ENCODE measurements around the gene RAB11FIP2. TPM values are rescaled to one million over a fixed set of nuclear protein-coding genes. Genes with fewer than 3 reads are reported as not detected.

Gene RAB11FIP2
- total and polyA plus RNA-seq, 2 donors = 6.4 to 17.7 TPM

DNA sequence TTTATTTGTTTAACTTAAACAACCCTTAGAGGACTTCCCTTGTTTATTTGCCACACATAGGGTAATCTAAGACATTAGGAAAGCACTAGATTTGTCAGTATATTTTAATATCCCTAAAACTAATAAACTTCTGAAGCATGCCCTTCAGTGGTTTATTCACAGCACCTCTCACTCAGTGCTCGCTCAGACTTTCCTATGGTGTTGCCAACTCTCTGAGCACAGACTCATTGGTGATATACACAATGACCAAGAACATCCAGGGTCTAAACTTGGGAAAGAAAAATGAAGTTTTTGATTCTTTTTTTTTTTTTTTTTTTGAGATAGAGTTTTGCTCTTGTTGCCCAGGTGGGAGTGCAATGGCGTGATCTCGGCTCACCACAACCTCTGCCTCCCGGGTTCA lies 82.2 kb downstream of the RAB11FIP2 start:
- Histone ChIP-seq H3K4me1 (ENCODE audit: control insufficient read depth in 2 of 2, insufficient read depth in 2 of 2, low read length in 2 of 2) (no peaks in the 10 kb centered on the region), H3K36me3 (ENCODE audit: control insufficient read depth in 2 of 2, insufficient read depth in 2 of 2, low read length in 1 of 2) (no peaks in the 10 kb centered on the region), H3K9me3 (ENCODE audit: control insufficient read depth in 2 of 2, insufficient read depth in 1 of 2, low read length in 1 of 2) (no peaks in the 10 kb centered on the region), H3K27me3 (ENCODE audit: control insufficient read depth in 2 of 2, insufficient read depth in 1 of 2, low read length in 1 of 2) (peaks cover 0 to 2% of the 10 kb centered on the region in 2 donors), H3K4me3 (ENCODE audit: low read length in 2 of 2) (no peak overlapping the region), H3K27ac (ENCODE audit: low read depth in 1 of 2, low read length in 1 of 2) (no peak overlapping the region)
- no peak for DNase-seq (ENCODE audit: low read depth in 6 of 9, low spot score in 9 of 9)
- 96% methylated on average over 4 of the region's 4 CpGs for WGBS

DNA sequence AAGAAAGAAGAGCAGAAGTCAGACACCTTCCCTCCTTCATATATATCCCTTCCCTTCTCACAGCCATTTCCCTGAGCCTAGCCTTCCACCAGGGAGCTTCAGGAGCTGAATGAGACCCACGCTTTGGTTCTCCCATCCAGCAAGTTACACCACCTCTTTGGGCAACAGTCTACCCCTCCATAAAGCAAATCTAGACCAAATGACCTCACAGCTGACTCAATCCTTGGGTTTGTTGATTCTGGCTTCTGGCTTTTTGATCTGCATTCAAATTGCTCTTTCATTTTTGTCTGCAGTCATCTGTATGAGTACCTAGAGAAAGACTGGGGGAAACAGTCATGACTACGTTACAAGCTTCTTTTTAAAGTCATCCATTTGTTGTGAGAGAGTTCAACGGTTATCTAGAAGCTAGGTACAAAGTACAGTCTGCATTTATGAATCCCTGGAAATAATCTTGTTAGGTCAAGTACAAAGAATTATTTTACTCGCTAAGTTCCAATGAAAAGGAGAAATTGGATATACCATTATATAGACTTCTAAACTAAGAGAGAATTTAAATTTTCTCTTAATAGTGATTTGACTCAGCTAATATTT lies 86.3 kb downstream of the RAB11FIP2 start:
- Histone ChIP-seq H3K4me1 (ENCODE audit: control insufficient read depth in 2 of 2, insufficient read depth in 2 of 2, low read length in 2 of 2) (no peaks in the 10 kb centered on the region), H3K36me3 (ENCODE audit: control insufficient read depth in 2 of 2, insufficient read depth in 2 of 2, low read length in 1 of 2) (no peaks in the 10 kb centered on the region), H3K27ac (ENCODE audit: low read depth in 1 of 2, low read length in 1 of 2) (no peak overlapping the region), H3K4me3 (ENCODE audit: low read length in 2 of 2) (no peak overlapping the region), H3K27me3 (ENCODE audit: control insufficient read depth in 2 of 2, insufficient read depth in 1 of 2, low read length in 1 of 2) (peaks cover 0 to 2% of the 10 kb centered on the region in 2 donors), H3K9me3 (ENCODE audit: control insufficient read depth in 2 of 2, insufficient read depth in 1 of 2, low read length in 1 of 2) (no peaks in the 10 kb centered on the region)
- WGBS = 90% methylated on average over 4 of the region's 4 CpGs
- no peak for DNase-seq (ENCODE audit: low read depth in 6 of 9, low spot score in 9 of 9)

DNA sequence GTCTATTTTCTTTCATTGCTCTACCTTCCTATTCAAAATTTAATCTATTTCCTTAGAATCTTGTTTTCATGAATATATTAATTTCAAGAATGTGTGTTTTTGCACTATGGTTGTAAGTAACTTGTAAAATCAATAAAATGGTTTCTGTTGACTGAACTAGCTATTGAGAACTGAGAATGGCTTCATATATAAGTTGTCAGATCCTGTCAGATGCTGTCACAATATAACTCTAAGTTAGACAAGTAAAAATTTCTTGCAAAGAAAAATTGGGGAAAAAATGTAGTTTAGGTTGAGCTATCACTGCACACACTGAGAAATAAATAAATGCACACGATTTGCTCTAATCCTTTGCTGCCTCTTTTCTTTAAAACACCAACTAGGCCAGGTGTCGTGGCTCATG lies 89.8 kb downstream of the RAB11FIP2 start:
- no peak for DNase-seq (ENCODE audit: low read depth in 6 of 9, low spot score in 9 of 9)
- H3K4me3 ChIP-seq (ENCODE audit: low read length in 2 of 2) = no peak overlapping the region
- H3K4me1 ChIP-seq (ENCODE audit: control insufficient read depth in 2 of 2, insufficient read depth in 2 of 2, low read length in 2 of 2) = no peaks in the 10 kb centered on the region
- H3K27ac ChIP-seq (ENCODE audit: low read depth in 1 of 2, low read length in 1 of 2) = no peak overlapping the region
- 90% methylated on average over 2 of the region's 2 CpGs for WGBS
- H3K36me3 ChIP-seq (ENCODE audit: control insufficient read depth in 2 of 2, insufficient read depth in 2 of 2, low read length in 1 of 2) = no peaks in the 10 kb centered on the region
- no peaks in the 10 kb centered on the region for H3K9me3 ChIP-seq (ENCODE audit: control insufficient read depth in 2 of 2, insufficient read depth in 1 of 2, low read length in 1 of 2)
- peaks cover 0 to 2% of the 10 kb centered on the region in 2 donors for H3K27me3 ChIP-seq (ENCODE audit: control insufficient read depth in 2 of 2, insufficient read depth in 1 of 2, low read length in 1 of 2)

DNA sequence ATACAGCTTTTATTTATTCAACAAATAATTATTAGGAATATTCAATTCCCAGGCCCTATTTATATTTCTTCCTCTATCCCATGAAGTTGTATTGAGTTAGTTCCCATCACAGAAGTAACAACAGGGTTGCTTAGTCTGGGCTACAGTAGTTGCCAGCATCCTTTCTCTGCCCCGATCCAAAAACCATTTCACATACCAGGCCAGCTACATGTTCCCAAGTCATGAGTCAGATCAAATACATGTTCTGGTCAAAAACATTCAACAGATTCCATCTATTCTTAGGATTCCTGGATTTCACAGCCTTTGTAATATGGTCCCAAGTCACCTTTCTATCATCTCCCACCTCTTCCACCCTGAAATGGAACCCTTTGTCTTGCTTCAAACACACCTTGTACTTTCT lies 91.6 kb downstream of the RAB11FIP2 start:
- DNase-seq (ENCODE audit: low read depth in 6 of 9, low spot score in 9 of 9) = no peak
- Histone ChIP-seq H3K36me3 (ENCODE audit: control insufficient read depth in 2 of 2, insufficient read depth in 2 of 2, low read length in 1 of 2) (no peaks in the 10 kb centered on the region), H3K27me3 (ENCODE audit: control insufficient read depth in 2 of 2, insufficient read depth in 1 of 2, low read length in 1 of 2) (no peaks in the 10 kb centered on the region), H3K4me1 (ENCODE audit: control insufficient read depth in 2 of 2, insufficient read depth in 2 of 2, low read length in 2 of 2) (no peaks in the 10 kb centered on the region), H3K27ac (ENCODE audit: low read depth in 1 of 2, low read length in 1 of 2) (no peak overlapping the region), H3K9me3 (ENCODE audit: control insufficient read depth in 2 of 2, insufficient read depth in 1 of 2, low read length in 1 of 2) (no peaks in the 10 kb centered on the region), H3K4me3 (ENCODE audit: low read length in 2 of 2) (no peak overlapping the region)
- WGBS = 96% methylated on average over 1 of the region's 1 CpG

Data from thymus (tissue), 11 donors.